22Rv1 (cell line): ENCODE measurements around the gene SDK1.

ENCODE experiments used
- H3K27ac ChIP-seq: fragments of 450-650 bp; 2 replicates; pipeline ENCODE4 v1.5.1; 2017
- CTCF ChIP-seq: fragments of 450-650 bp; IDR thresholded peaks from 2 replicates; pipeline ENCODE4 v1.5.1; 2017; ENCODE audit warnings: mild to moderate bottlenecking
- ZFX ChIP-seq: fragments of 450-650 bp; IDR thresholded peaks from 2 replicates; pipeline ENCODE4 v1.6.1; 2017; ENCODE audit warnings: antibody characterized with exemption, borderline replicate concordance

The SDK1 gene

GRCh38 chr7:3333861-3334260 is 32.8 kb downstream of the SDK1 start:
- no peak overlapping the region for H3K27ac ChIP-seq
- TF ChIP-seq CTCF (no peak), ZFX (no peak)

GRCh38 chr7:3336042-3336665 is 35.1 kb downstream of the SDK1 start:
- H3K27ac ChIP-seq: no peak overlapping the region

GRCh38 chr7:3338161-3338560 is 37.1 kb downstream of the SDK1 start:
- TF ChIP-seq ZFX (no peak), CTCF (no peak)
- H3K27ac ChIP-seq: no peak overlapping the region

More at GRCh38 chr7:3336042-3336665, 35.1 kb downstream of the SDK1 start:
- TF ChIP-seq ZFX: no peak
- TF ChIP-seq CTCF: no peak

GRCh38 chr7:3345699-3346481 is 44.8 kb downstream of the SDK1 start:
- H3K27ac ChIP-seq: no peak overlapping the region
- TF ChIP-seq ZFX (no peak), CTCF (no peak)

- H3K27ac ChIP-seq: no peak overlapping the region
- no peak for TF ChIP-seq CTCF
These were observed 48.1 kb downstream of the SDK1 start for GRCh38 chr7:3349126-3349525.

- H3K27ac ChIP-seq: no peak overlapping the region
- TF ChIP-seq CTCF (no peak), ZFX (no peak)
These were observed 55.1 kb downstream of the SDK1 start for GRCh38 chr7:3356173-3356572.

GRCh38 chr7:3358991-3359390 is 57.9 kb downstream of the SDK1 start:
- no peak for TF ChIP-seq CTCF
- no peak for TF ChIP-seq ZFX
- H3K27ac ChIP-seq: no peak overlapping the region
